IMR-90 (cell line): Measurements from ENCODE around the gene FAM20C. TPM values are rescaled to one million over a fixed set of nuclear protein-coding genes. Genes with fewer than 3 reads are reported as not detected.
"Not testable (repeated sequence)": the region's sequence is repeated elsewhere in the genome, so short reads cannot be mapped to it uniquely, and the experiment has no call there.

Source experiments
- ATAC-seq: fragments of 200-7000 bp; cut with Tn5 transposase; 2 replicates; pipeline ENCODE4 v1.9.1; 2020; ENCODE audit warnings: low read depth, mild to moderate bottlenecking, moderate library complexity
- BruUV-seq: library from RNA; stranded (reverse); fragments of 400-500 nt; replicated peaks from 2 replicates; lab custom pipeline; 2021; lab: Mats Ljungman, UMichigan
- CTCF ChIA-PET: fragments of 300-600 bp; formaldehyde crosslinking; extraction: SDS; loops from one replicate; lab custom pipeline; 2021; ENCODE audit warnings: antibody characterized with exemption; lab: Yijun Ruan, JAX
- POLR2A ChIA-PET: fragments of 300-600 bp; sonication (Branson Sonifier 250); formaldehyde crosslinking; loops from one replicate; lab custom pipeline; 2022; ENCODE audit warnings: antibody characterized with exemption; ENCODE audit not compliant: unreplicated experiment; lab: Charles Lee
- DNase-seq: peaks from one replicate; pipeline ENCODE4 v3.0.0; 2013
- H2AFZ ChIP-seq: replicated peaks from 2 replicates; pipeline ENCODE3; 2013; ENCODE audit warnings: low read length, mild to moderate bottlenecking; ENCODE audit not compliant: poor library complexity
- H2AK5ac ChIP-seq: 2 replicates; pipeline ENCODE4 v1.6.1; 2013; ENCODE audit warnings: low read depth, low read length, inconsistent platforms
- H2AK9ac ChIP-seq: replicated peaks from 2 replicates; pipeline ENCODE3; 2013; ENCODE audit warnings: mild to moderate bottlenecking, low read depth, low read length, moderate library complexity; ENCODE audit not compliant: poor library complexity
- H2BK120ac ChIP-seq: 2 replicates; pipeline ENCODE4 v1.6.1; 2013; ENCODE audit warnings: low read depth, low read length, inconsistent platforms
- H2BK15ac ChIP-seq: 3 replicates; pipeline ENCODE4 v1.6.1; 2013; ENCODE audit warnings: low read depth, low read length, inconsistent platforms
- H2BK20ac ChIP-seq: 2 replicates; pipeline ENCODE4 v1.6.1; 2013; ENCODE audit warnings: low read depth, mild to moderate bottlenecking, inconsistent platforms, low read length, moderate library complexity
- H2BK5ac ChIP-seq: 2 replicates; pipeline ENCODE4 v1.6.1; 2013; ENCODE audit warnings: mild to moderate bottlenecking, low read depth, low read length, inconsistent platforms; ENCODE audit not compliant: poor library complexity, severe bottlenecking
- H3K14ac ChIP-seq: replicated peaks from 2 replicates; pipeline ENCODE4 v1.6.1; 2013; ENCODE audit warnings: low read depth, low read length, inconsistent platforms
- H3K18ac ChIP-seq: 2 replicates; pipeline ENCODE4 v1.6.1; 2013; ENCODE audit warnings: low read depth, low read length, control low read depth
- H3K23ac ChIP-seq: 2 replicates; pipeline ENCODE4 v1.6.1; 2013; ENCODE audit warnings: low read depth, low read length, inconsistent platforms
- H3K27ac ChIP-seq: 2 replicates; pipeline ENCODE4 v1.5.1; 2013; ENCODE audit warnings: mild to moderate bottlenecking, control low read depth, low read length; ENCODE audit not compliant: insufficient read depth
- H3K27me3 ChIP-seq: 2 replicates; pipeline ENCODE4 v1.6.1; 2013; ENCODE audit warnings: low read length; ENCODE audit not compliant: control insufficient read depth, insufficient read depth
- H3K36me3 ChIP-seq: 2 replicates; pipeline ENCODE4 v1.6.1; 2013; ENCODE audit warnings: low read length, mixed read lengths; ENCODE audit not compliant: control insufficient read depth, insufficient read depth
- H3K4ac ChIP-seq: 2 replicates; pipeline ENCODE4 v1.6.1; 2013; ENCODE audit warnings: low read depth, low read length, inconsistent platforms
- H3K4me1 ChIP-seq: 2 replicates; pipeline ENCODE4 v1.6.1; 2013; ENCODE audit warnings: low read length, mixed read lengths; ENCODE audit not compliant: control insufficient read depth, insufficient read depth
- H3K4me2 ChIP-seq: 2 replicates; pipeline ENCODE4 v1.6.1; 2013; ENCODE audit warnings: low read depth, mild to moderate bottlenecking, control low read depth, low read length, moderate library complexity
- H3K4me3 ChIP-seq: 2 replicates; pipeline ENCODE4 v1.5.1; 2013; ENCODE audit warnings: low read depth, mild to moderate bottlenecking, control low read depth, low read length, moderate library complexity; ENCODE audit not compliant: insufficient read depth
- H3K56ac ChIP-seq: 2 replicates; pipeline ENCODE4 v1.6.1; 2013; ENCODE audit warnings: low read length, inconsistent platforms; ENCODE audit not compliant: insufficient read depth; ENCODE audit errors: extremely low read depth
- H3K79me1 ChIP-seq, 2 experiments: 2 replicates each; pipeline ENCODE4 v1.6.1; 2013; ENCODE audit warnings: low read length in 2 of 2, inconsistent platforms in 1 of 2, low read depth in 1 of 2
- H3K9ac ChIP-seq: 2 replicates; pipeline ENCODE4 v1.6.1; 2013; ENCODE audit warnings: low read depth, low read length, control low read depth
- H3K9me1 ChIP-seq: 2 replicates; pipeline ENCODE4 v1.6.1; 2013; ENCODE audit warnings: low read length, inconsistent platforms; ENCODE audit not compliant: insufficient read depth
- H3K9me3 ChIP-seq: 2 replicates; pipeline ENCODE4 v1.6.1; 2013; ENCODE audit warnings: low read length; ENCODE audit not compliant: control insufficient read depth, insufficient read depth
- H4K20me1 ChIP-seq: 2 replicates; pipeline ENCODE4 v1.6.1; 2013; ENCODE audit warnings: low read length, inconsistent platforms; ENCODE audit not compliant: insufficient read depth
- H4K5ac ChIP-seq: 2 replicates; pipeline ENCODE4 v1.6.1; 2013; ENCODE audit warnings: mild to moderate bottlenecking, low read depth, low read length, control low read depth
- H4K8ac ChIP-seq, 2 experiments: 2 replicates each; pipeline ENCODE4 v1.6.1; 2013; ENCODE audit warnings: low read depth in 2 of 2, low read length in 2 of 2, control low read depth in 1 of 2, inconsistent platforms in 1 of 2
- H4K91ac ChIP-seq: 2 replicates; pipeline ENCODE4 v1.6.1; 2013; ENCODE audit warnings: low read depth, low read length, inconsistent platforms; ENCODE audit not compliant: insufficient read depth
- WGBS, 2 experiments: methylation state at CpG; one replicate each; pipeline versions ENCODE4 v1.1.5 to v1.1.7; 2013; ENCODE audit warnings: missing lambda C conversion rate in 2 of 2; ENCODE audit not compliant: insufficient read length in 1 of 2; ENCODE audit errors: extremely low coverage in 2 of 2; 5-methylcytosine and 5-hydroxymethylcytosine counted together
- dilution Hi-C: fragments of 300-500 bp; cut with HindIII; formaldehyde crosslinking; loops from one replicate; pipeline ENCODE4 v1.14.3; 2018; ENCODE audit warnings: low sequenced_read_pairs; ENCODE audit not compliant: unreplicated experiment
- in situ Hi-C: fragments of 300-500 bp; cut with MboI; formaldehyde crosslinking; loops from 3 replicates; pipeline ENCODE4 v1.14.3; 2019; ENCODE audit warnings: low sequenced_read_pairs, inconsistent platforms, mixed read lengths
- intact Hi-C: fragments of 100-400 bp; cut with micrococcal nuclease; formaldehyde crosslinking; loops from 2 replicates; pipeline ENCODE4 v1.10.0; 2022
- polyA plus RNA-seq, 3 experiments: library from polyadenylated mRNA; depleted of rRNA; stranded (reverse); fragments of >200 nt; gene quantifications; 2 replicates each; pipeline ENCODE4 v1.2.3, GENCODE V29; 2012; ENCODE audit warnings: low replicate concordance in 1 of 3
- total RNA-seq: library from RNA; depleted of rRNA; stranded (reverse); fragments of >200 nt; gene quantifications from 2 replicates; pipeline ENCODE4 v1.2.3, GENCODE V29; 2012

The FAM20C gene
- total and polyA plus RNA-seq, 2 of the 4 experiments (the other 2 are of a cell fraction) = 7.7 to 36.6 TPM

GRCh38 chr7:297141-297540 is 104.8 kb downstream of the FAM20C start:
- H3K27ac ChIP-seq, H2BK15ac ChIP-seq, H3K4ac ChIP-seq, H3K23ac ChIP-seq, H3K18ac ChIP-seq, H3K4me1 ChIP-seq, H4K5ac ChIP-seq, H2BK5ac ChIP-seq, dilution Hi-C loops, H3K4me2 ChIP-seq, ATAC-seq, H3K4me3 ChIP-seq, H2AK9ac ChIP-seq, DNase-seq, H3K36me3 ChIP-seq, H2AK5ac ChIP-seq, POLR2A ChIA-PET, H3K14ac ChIP-seq, BruUV-seq, H3K9me3 ChIP-seq, H3K56ac ChIP-seq, H4K91ac ChIP-seq, H2BK20ac ChIP-seq, intact Hi-C loops, CTCF ChIA-PET, H2AFZ ChIP-seq, H4K20me1 ChIP-seq, H3K9ac ChIP-seq, H4K8ac ChIP-seq, H2BK120ac ChIP-seq, H3K9me1 ChIP-seq, H3K79me1 ChIP-seq, in situ Hi-C loops: not testable (repeated sequence)
- peaks cover 52% of the 10 kb centered on the region for H3K27me3 ChIP-seq
- WGBS, 2 experiments = 61% methylated on average over 10 of the region's 24 CpGs; no CpG with 5 or more reads in 1 of the 2 experiments
